Left cardiac atrium (tissue), 4 donors: ENCODE measurements around the gene PRKCI. TPM values are rescaled to one million over a fixed set of nuclear protein-coding genes. Genes with fewer than 3 reads are reported as not detected.
"Not testable (repeated sequence)": the region's sequence is repeated elsewhere in the genome, so short reads cannot be mapped to it uniquely, and the experiment has no call there.

Experiments used
- ATAC-seq, 2 donors: fragments of 200-7000 bp; cut with Tn5 transposase; one replicate each; pipeline ENCODE4 v1.9.1; 2020; ENCODE audit warnings: mild to moderate bottlenecking in 2 of 2, moderate library complexity in 2 of 2
- DNase-seq: peaks from one replicate; pipeline ENCODE4 v3.0.0-alpha.2; 2020
- intact Hi-C, 2 donors: fragments of 100-400 bp; cut with DNase I; formaldehyde crosslinking; loops; one replicate each; pipeline versions ENCODE4 v1.14.1 to v1.15.1; 2022 to 2023
- total RNA-seq, 2 donors: library from RNA; stranded (reverse); fragmentation: NEBNext Ultra II Directional; extraction: Animal tissue kit (Norgen Biotek cat#: 25700); gene quantifications; one replicate each; pipeline ENCODE4 v1.2.1, GENCODE V29; 2021
- donor health status: DM: no; HTN: yes; CAD: no.
- donor health status: DM: no; HTN: yes; CAD: no; lungs with severe emphysema.
- donor health status: DM: yes; HTN: yes; CAD: no.
- donor health status: Dilated cardiomyopathy.

The PRKCI gene
- total RNA-seq, 2 donors from 2014 or later = 16.1 to 17.6 TPM

DNA sequence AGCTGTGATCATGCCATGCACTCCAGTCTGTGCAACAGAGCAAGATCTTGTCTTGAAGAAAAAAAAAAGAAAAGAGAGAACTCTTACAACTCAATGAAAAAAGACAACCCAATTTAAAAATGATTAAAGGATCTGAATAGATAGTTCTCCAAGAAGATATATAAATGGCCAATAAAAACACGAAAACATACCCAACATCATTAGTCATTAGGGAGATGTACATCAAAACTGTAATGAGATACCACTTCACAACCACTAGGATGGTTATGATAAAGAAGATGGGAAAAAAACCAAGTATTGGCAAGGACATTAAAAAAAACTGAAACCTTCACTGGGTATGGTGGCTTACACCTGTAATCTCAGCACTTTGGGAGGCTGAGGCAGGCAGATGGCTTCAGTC lies 2.4 kb upstream of the PRKCI start:
- DNase-seq (no peak), ATAC-seq (no peak)
- intact Hi-C loops = no loop called here

DNA sequence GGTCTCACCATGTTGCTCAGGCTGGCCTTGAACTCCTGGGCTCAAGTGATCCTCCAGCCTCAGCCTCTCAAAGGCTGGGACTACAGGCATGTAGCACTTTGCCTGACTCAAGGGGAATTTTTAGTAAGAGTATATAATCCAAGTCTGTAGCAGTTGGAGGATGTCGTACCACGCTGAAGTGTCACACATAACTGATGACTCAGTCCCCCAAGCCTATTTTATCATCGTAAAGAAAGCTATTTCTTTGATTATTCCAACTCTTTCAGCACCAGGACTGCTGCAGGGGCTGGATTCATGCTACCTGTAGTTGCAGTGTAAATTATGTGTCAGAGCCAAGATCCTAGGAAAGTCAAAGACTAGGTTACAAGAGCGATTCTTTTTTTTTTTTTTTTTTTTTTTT lies 1.4 kb upstream of the PRKCI start:
- no peak for DNase-seq
- intact Hi-C loops = no loop called here
- ATAC-seq = no peak

DNA sequence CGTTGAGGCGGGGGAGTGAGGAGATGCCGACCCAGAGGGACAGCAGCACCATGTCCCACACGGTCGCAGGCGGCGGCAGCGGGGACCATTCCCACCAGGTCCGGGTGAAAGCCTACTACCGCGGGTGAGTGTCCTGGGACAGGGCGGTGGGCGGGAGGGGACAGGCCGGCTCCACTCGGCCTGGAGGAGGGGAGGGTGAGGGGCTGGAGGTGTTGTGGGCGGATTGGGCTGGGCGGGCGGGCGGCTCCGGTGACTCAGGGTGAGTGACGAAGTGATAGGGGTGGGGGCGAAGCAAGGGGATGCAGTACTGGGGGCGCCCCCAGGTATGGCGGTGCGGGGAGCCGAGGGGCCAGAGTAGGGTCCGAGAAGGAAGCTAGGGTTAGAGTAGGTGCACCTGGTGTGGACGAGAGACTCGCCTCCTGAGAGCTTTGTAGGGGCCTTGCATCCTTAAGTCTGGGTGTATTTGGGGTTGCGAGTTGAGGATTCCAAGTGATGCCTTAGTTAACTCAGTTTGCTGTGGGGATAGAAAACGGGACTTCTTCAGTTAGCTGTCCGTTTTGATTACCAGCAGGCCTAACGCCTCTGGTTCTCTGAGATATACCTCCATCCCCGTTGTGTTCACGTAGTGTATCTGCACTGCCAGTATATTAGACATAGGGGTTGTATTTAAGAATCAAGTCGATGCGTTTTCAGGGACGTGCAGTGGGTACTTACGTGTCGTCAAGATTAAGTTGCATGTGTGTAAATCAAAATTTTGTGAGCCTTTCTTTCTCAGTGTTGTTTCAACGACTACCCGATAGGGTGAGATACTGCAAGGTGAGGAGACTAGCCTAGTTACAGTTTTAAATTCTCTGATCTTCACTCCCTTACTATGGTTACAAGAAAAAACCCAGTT lies 670 bp downstream of the PRKCI start:
- DNase-seq (peak; percentile 46), ATAC-seq (peak; percentile 42 to 65)
- intact Hi-C loops = no loop called here

DNA sequence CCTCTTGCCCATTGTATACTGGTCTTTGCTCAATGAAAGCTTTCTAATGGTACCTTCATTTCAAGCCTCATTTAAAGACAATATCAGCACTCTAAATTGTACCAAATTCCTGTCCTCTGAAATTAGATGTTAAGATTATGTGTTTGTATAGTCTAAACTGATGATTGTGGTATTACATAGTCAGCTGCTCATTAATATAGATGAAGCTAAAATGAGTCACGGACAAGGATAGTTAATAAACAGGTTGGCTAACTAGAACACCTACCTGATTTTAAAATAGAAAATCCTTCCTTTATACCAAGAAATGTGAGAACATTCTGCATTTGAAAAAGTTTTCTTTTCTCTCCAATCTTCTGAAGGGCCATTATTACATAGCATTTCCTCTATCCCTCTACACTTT lies 2.9 kb downstream of the PRKCI start:
- intact Hi-C loops = no loop called here
- no peak for ATAC-seq
- no peak for DNase-seq

DNA sequence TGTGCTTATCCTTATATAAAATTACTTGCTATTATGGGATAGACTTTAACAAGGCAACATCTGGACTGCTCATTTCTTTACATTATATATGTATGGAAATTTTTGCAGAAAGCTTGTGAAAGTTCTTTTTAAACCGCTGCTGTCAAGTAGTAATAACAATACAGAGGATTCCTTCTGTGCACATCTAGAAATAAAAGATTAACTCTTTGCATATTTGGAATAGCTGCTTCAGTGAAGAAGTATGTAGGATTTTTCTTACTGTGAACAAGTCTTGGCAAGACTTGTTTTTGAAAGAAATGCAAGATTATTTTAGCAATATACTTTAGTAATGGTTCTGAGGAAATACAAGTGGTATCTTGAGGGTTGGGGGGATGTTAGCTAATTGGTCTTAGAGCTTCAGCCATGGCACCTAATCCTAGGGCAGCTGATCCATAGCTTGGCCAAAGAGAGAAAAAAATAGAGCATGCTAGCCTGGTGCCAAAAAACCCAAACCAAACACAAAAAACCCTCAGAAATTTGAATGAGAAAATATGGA lies 4.3 kb downstream of the PRKCI start:
- ATAC-seq (no peak), DNase-seq (no peak)
- intact Hi-C loops = no loop called here

DNA sequence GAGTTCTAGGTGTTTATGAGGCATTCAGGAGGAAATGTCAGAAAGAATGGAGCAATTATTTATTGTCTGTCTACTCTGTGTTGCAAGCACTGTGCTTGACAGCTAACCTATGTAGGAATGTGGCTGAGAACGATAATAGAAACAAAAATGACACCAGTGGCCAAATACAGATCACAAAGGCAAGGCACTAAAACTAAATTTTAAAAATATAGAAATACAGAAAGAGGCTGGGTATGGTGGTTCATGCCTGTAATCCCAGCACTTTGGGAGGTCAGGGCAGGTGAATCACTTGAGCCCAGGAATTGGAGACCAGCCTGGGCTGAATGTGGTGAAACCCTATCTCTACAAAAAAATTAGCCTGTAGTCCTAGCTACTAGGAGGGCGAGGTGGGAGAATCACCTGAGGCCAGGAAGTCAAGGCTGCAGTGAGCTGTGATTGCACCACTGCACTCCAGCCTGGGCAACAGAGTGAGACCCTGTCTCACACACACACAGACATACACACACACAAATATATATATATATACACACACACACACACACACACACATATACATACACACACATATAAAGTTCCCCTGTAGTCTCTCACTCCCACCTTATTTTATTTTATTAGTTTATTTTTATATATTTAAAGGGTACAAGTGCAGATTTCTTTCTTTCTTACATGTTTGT lies 6.0 kb downstream of the PRKCI start:
- peak in 1 of 2 donors; percentile 77 for ATAC-seq
- intact Hi-C loops = no loop called here
- DNase-seq = no peak

DNA sequence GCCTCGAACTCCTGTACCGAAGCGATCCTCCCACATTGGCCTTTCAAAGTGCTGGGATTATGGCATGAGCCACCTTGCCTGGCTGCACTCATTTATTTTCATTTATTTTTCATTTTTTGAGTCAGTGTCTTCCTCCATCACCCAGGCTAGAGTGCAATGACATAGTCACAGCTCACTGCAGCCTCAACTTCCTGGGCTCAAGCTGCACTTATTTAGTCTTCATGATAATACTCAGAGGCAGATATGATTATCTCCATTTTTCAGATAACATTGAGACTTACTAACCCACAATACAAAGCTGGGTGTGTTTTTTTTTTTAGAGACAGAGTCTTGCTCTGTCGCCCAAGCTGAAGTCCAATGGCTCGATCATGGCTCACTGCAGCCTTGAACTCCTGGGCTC lies 10.0 kb downstream of the PRKCI start:
- intact Hi-C loops = no loop called here
- no peak for DNase-seq
- ATAC-seq = no peak

DNA sequence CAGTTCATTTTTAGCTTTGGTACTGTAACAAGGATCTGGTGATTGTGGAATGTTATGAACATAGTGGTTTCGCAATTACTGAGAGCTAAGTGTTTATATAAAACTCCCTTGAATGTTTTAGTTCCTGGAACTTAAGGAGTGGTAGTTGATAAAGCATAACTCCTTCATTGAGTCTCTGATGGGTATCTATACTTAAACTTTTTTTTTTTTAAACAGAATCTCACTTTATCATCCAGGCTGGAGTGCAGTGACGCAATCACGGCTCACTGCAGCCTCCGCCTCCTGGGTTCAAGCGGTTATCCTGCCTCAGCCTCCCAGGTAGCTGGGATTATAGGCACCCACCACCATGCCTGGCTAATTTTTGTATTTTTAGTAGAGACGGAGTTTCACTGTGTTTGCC lies 11.3 kb downstream of the PRKCI start:
- peak; percentile 27 to 86 for ATAC-seq
- intact Hi-C loops = no loop called here
- no peak for DNase-seq

DNA sequence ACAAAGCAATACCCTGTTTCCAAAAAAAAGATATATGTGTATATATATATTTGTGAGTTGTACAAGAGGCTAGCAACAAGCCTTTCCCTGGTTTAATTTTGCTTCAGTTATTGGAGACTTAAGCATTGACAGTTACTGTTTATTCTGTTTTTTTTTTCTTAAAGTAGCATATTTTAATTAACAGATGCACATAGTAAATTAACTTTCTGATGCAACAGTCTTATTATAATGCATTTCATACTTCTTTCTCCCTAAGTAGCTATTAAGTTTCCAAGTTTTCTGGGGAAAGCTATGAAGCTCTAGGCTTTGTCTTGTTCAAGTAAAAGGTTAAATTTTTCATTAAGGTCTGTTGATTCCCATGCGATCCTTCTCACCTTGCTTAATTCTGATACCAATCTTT lies 17.9 kb downstream of the PRKCI start:
- ATAC-seq (no peak), DNase-seq (no peak)
- intact Hi-C loops = no loop called here

DNA sequence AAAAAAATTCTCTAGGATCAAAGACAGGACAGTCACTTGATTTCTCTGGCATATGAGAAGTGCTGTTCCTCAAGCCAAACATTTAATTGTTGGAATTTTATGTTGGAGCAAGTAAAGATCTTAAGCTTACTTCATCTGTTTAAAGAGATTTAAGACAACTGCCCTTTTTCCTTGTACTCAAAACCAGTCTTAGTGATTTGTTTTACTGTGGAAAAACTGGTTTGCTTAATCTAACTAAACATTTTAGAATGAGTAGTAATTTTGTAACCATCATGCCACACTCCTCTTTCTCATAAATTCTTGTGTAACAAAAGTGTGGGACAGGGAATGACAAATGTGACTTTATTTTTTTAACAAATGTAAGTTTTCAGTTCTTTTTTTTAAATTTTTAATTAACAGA lies 18.4 kb downstream of the PRKCI start:
- DNase-seq = no peak
- intact Hi-C loops = no loop called here
- no peak for ATAC-seq

DNA sequence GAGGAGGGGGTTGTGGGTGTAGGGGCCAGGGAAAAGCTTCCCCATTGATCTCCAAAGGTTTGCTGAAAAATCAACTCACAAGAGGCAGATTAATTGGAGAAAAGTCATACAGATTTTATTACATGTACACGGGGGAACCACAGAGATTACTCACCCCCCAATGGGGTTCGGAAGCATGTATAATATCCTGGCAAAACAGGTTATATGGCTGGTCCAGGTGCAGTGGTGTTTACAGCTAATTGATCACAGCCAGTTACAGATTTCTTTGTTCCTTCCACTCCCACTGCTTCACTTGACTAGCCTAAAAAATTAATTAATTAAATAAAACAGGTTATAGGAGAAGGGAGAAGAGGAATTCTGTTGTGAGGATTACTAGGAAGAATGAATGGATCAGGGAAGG lies 22.4 kb downstream of the PRKCI start:
- intact Hi-C loops = no loop called here
- DNase-seq = no peak
- no peak for ATAC-seq

DNA sequence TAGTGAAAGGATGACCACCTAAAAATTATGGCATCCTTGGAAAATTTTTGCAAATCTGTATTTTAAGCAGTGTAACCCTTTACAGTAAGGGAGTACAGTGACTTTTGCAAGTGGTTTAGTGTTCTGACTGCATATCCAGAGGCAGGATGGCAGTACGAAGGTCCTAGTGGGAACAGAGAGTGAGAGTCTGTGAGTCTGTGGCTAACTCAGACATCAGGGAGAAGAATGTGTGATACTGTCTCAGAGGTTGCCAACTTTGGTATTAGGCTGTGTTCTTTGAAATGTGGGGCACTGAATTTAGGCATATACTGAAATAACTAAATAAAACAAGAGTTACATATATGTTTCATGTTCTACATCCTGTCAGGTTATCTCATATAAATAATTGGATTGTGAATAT lies 25.7 kb downstream of the PRKCI start:
- intact Hi-C loops = no loop called here
- ATAC-seq (peak in 1 of 2 donors; percentile 41), DNase-seq (no peak)

DNA sequence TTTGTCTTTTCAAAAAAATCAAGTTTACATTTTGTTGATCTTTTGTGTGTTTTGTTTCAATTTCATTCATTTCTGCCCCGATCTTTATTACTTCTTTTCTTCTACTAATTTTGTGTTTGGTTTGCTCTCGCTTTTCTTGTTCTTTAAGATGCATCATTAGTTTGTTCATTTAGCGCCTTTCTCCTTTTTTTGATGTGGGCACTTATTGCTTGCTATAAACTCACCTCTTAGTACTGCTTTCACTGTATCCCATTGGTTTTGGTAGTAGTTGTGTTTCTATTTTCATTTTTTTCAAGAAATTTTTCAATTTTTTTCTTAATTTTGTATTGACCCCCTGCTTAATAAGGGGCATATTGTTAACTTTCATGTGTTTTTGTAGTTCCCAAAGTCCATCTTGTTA lies 34.4 kb downstream of the PRKCI start:
- DNase-seq (no peak), ATAC-seq (no peak)
- intact Hi-C loops = no loop called here

DNA sequence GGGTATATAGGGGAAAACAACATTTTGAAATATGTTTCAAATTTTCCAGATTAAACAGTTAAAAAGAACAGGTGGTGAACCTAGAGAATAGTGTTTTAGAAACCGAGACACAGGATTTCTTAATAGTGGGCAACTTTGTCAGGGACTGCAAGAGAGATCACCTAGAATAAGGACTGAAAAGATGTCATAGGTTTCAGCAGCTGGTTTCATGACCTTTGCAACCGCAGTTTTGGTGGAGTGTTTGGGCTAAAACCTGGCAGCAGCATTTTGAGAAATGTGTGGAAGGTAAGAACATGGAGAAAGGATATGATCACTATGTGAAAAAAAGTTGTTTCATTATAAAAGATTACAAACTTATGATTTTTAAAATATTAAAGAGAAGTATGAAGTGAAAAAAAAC lies 34.9 kb downstream of the PRKCI start:
- intact Hi-C loops = no loop called here
- ATAC-seq (no peak), DNase-seq (no peak)

DNA sequence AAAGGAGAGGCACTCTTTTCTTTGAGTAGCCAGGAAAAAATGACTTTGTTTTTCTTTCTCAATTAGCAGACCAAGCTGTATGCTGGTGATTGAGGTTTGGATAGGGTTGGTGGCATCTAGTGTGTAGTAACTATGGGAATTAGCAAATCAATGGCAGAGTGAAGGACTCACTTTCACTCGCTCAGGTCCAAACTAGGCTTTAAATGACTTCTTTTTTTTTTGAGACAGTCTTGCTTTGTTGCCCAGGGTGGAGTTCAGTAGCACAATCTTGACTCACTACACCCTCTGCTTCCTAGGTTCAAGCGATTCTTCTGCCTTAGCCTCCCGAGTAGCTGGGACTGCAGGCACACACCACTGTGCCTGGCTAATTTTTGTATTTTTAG lies 35.9 kb downstream of the PRKCI start:
- no peak for DNase-seq
- intact Hi-C loops = no loop called here
- ATAC-seq = no peak

DNA sequence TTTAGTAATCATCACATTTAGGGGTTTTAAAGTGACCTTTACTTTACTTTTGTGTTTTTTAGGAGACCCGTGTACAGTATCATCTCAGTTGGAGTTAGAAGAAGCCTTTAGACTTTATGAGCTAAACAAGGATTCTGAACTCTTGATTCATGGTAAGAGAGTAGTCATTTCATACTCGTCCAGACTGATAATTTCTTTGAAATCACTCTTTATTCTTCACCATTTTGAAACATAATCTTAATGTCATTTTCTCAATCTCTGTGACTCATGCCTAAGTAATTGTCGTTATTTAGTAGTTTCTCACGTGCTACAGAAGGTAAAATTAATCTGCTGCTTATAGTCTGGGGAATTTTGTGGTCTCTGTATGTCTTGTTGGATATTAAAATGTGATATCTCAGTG lies 37.7 kb downstream of the PRKCI start:
- no peak for DNase-seq
- intact Hi-C loops = no loop called here
- no peak for ATAC-seq

DNA sequence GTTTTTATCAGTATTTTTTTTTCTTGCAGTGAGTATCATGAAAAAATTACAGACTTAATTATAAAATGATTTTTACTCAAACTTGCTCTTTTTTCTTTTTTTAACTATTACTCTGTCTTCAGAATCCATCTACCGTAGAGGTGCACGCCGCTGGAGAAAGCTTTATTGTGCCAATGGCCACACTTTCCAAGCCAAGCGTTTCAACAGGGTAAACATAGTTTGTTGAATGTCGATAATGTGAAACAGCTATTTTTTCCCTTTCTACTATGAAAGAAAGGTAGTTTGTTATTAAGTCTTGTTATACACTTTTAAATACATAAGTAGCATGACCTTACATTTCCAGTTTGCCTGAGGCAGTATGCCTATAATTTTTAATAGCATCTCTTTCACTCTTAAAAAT lies 45.6 kb downstream of the PRKCI start:
- no peak for ATAC-seq

DNA sequence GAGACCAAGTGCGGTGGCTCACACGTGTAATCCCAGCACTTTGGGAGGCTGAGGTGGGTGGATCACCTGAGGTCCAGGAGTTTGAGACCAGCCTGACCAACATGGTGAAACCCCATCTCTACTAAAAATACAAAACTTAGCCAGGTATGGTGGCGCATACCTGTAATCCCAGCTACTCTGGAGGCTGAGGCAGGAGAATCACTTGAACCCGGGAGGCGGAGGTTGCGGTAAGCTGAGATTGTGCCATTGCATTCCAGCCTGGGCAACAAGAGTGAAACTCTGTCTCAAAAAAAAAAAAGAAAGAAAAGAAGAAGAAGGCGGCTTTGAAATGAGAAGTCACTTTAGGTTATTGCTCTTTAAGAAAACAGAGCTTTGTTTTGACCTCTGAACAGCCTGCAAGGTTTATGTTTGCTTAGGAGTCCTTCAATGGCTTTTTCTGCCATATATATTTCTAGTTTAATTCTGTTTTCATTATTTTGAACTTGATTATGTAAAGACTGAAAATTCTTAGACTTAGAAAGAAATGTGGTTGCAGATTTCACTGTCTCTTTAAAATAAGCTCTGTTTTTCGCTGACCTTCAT lies 47.5 kb downstream of the PRKCI start:
- DNase-seq, ATAC-seq, intact Hi-C loops: not testable (repeated sequence)

More for the DNA sequence above, 45.6 kb downstream of the PRKCI start:
- intact Hi-C loops = no loop called here
- no peak for DNase-seq

DNA sequence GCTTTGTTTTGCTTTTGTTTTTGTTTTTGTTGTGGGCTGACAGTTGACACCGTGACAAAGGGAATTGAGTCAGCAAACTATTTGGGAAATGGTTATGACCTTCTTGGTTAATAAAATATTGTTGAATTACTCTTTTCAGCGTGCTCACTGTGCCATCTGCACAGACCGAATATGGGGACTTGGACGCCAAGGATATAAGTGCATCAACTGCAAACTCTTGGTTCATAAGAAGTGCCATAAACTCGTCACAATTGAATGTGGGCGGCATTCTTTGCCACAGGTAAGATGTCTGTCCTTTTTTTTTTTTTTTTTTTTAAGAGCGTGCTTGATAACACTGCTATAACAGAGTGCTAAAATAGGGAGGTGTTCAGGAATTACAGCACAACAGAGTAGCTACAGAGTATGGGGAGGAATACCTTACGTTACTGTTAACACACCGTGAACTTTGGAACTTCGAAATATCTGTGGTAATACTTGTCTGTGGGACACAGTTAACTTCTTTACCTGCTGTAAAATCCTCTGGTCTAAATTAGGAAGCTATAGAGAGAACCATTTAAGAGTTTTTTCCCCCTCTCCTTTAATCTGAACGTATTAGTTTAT lies 48.2 kb downstream of the PRKCI start:
- ATAC-seq (no peak), DNase-seq (no peak)
- intact Hi-C loops = no loop called here

DNA sequence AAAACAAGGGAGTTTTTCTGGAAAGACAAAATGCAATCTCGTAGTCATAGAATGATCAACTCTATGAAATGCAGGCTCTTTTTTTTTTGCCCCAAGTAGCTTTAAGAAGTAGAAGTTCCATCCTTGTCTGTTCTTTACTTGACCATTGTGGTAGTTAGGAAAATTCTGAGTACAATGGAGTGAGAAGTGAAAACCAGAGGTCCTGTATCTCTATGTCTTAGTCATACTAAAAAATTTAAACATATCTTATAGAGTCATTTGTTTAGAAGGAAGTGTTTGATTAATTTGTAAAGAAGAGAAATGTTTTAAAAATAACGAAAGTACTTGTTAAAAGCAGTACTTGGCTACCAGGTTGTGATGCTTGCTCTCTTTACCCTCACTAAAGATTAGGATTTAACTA lies 52.4 kb downstream of the PRKCI start:
- ATAC-seq (no peak), DNase-seq (no peak)
- intact Hi-C loops = no loop called here
